NB4 (cell line): ENCODE data around the gene CD300LG.

Experiments
- DNase-seq: peaks from one replicate; pipeline ENCODE4 v3.0.0; 2010; ENCODE audit warnings: low read depth
- H3K4me3 ChIP-seq: one replicate; pipeline ENCODE4 v1.5.1; 2011; ENCODE audit warnings: mild to moderate bottlenecking, low read depth, low read length, moderate library complexity
- CTCF ChIP-seq: IDR thresholded peaks from one replicate; pipeline ENCODE4 v1.5.1; 2012; ENCODE audit warnings: low read depth, low read length
- MAX ChIP-seq: IDR thresholded peaks from 2 replicates; pipeline ENCODE4 v1.6.1; 2011; ENCODE audit warnings: low read depth, low read length
- MYC ChIP-seq: IDR thresholded peaks from 2 replicates; pipeline ENCODE4 v1.6.1; 2011; ENCODE audit warnings: low read depth, low read length
- POLR2A ChIP-seq: IDR thresholded peaks from 2 replicates; pipeline ENCODE4 v1.6.1; 2011; ENCODE audit warnings: mild to moderate bottlenecking; ENCODE audit not compliant: insufficient read length; ENCODE audit errors: extremely low read depth

CD300LG gene

GRCh38 chr17:43900858-43901754 is 54.1 kb downstream of the CD300LG start:
- peak overlapping the region; percentile 25 for H3K4me3 ChIP-seq
- TF ChIP-seq CTCF (no peak), POLR2A (no peak), MAX (no peak), MYC (no peak)
- no peak for DNase-seq

- no peak overlapping the region for H3K4me3 ChIP-seq
- TF ChIP-seq CTCF = no peak
- TF ChIP-seq POLR2A = no peak
- TF ChIP-seq MAX = no peak
- TF ChIP-seq MYC = no peak
- no peak for DNase-seq
These were observed 55.0 kb downstream of the CD300LG start for GRCh38 chr17:43901861-43902589.

- no peak overlapping the region for H3K4me3 ChIP-seq
- TF ChIP-seq MYC = no peak
- no peak for TF ChIP-seq MAX
- no peak for TF ChIP-seq POLR2A
- TF ChIP-seq CTCF = no peak
- DNase-seq = no peak
These were observed 58.5 kb downstream of the CD300LG start for GRCh38 chr17:43905400-43905984.

- TF ChIP-seq MYC = no peak
- TF ChIP-seq POLR2A = no peak
- TF ChIP-seq MAX = no peak
- no peak for TF ChIP-seq CTCF
- H3K4me3 ChIP-seq = no peak overlapping the region
- DNase-seq = peak; percentile 40
These were observed 59.2 kb downstream of the CD300LG start for GRCh38 chr17:43905985-43906852.

GRCh38 chr17:43906951-43907424 is 60.0 kb downstream of the CD300LG start:
- no peak for TF ChIP-seq MYC
- H3K4me3 ChIP-seq = peak overlapping the region; percentile 16
- peak; percentile 39 for DNase-seq
